Gastroesophageal sphincter (tissue), 3 donors: ENCODE data around the gene APOBEC3F.

Source experiments
- CTCF ChIP-seq, 4 experiments: fragments of 200-600 bp in 2 of 4; fragments of 450-650 bp in 2 of 4; sonication (generic) in 1 of 4; IDR thresholded peaks; one replicate each; pipeline ENCODE4 v1.5.1; 2017 to 2019; ENCODE audit warnings: antibody characterized with exemption in 4 of 4, mild to moderate bottlenecking in 2 of 4, moderate library complexity in 2 of 4
- EP300 ChIP-seq: sonication (generic); formaldehyde crosslinking; IDR thresholded peaks from one replicate; pipeline ENCODE4 v1.6.1; 2017; ENCODE audit warnings: antibody characterized with exemption, mild to moderate bottlenecking

GRCh38 chr22:39081016-39081415, 40.4 kb downstream of the APOBEC3F start:
- TF ChIP-seq CTCF (IDR thresholded peaks at IDR 0.05) (no peak), EP300 (no peak)
